Peyer's patch (tissue), 4 donors: ENCODE results near the gene F5.

Experiments used
- POLR2A ChIP-seq, 2 donors: fragments of 450-650 bp; IDR thresholded peaks; one replicate each; pipeline ENCODE4 v1.5.1; 2017; ENCODE audit warnings: antibody characterized with exemption in 2 of 2, mild to moderate bottlenecking in 2 of 2, moderate library complexity in 2 of 2
- TF ChIP-seq, protein P1 (sequence below), 6 experiments: fragments of 450-650 bp in 4 of 6; fragments of 200-600 bp in 2 of 6; sonication (generic) in 1 of 6; IDR thresholded peaks; one replicate each; pipeline ENCODE4 v1.5.1; 2017 to 2019; ENCODE audit warnings: antibody characterized with exemption in 6 of 6, mild to moderate bottlenecking in 3 of 6, moderate library complexity in 1 of 6

DNA sequence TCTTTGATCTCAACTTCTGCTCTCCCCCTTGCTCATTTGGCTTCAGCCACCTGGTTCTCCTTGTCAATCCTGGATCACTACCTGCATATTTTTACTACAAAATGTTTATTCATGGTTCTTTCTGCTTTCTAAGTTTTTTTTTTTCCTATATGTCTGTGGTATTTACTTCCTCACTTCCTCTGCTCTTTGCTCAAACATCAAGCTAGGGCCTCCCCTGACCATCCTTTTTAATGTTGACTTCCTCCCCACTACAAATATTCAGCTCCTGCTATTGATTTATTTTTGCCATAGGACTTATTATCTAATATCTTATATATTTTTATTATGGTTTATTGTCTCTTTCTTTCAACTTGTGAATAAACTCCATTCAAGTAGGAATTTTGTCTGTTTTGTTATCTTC is 86.5 kb downstream of the F5 start:
- TF ChIP-seq, protein P1, sequence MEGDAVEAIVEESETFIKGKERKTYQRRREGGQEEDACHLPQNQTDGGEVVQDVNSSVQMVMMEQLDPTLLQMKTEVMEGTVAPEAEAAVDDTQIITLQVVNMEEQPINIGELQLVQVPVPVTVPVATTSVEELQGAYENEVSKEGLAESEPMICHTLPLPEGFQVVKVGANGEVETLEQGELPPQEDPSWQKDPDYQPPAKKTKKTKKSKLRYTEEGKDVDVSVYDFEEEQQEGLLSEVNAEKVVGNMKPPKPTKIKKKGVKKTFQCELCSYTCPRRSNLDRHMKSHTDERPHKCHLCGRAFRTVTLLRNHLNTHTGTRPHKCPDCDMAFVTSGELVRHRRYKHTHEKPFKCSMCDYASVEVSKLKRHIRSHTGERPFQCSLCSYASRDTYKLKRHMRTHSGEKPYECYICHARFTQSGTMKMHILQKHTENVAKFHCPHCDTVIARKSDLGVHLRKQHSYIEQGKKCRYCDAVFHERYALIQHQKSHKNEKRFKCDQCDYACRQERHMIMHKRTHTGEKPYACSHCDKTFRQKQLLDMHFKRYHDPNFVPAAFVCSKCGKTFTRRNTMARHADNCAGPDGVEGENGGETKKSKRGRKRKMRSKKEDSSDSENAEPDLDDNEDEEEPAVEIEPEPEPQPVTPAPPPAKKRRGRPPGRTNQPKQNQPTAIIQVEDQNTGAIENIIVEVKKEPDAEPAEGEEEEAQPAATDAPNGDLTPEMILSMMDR (IDR thresholded peaks at IDR 0.05): no peak
- no peak for TF ChIP-seq POLR2A (IDR thresholded peaks at IDR 0.05)
